ENCODE results near the gene TTLL1.

TTLL1 gene

DNA sequence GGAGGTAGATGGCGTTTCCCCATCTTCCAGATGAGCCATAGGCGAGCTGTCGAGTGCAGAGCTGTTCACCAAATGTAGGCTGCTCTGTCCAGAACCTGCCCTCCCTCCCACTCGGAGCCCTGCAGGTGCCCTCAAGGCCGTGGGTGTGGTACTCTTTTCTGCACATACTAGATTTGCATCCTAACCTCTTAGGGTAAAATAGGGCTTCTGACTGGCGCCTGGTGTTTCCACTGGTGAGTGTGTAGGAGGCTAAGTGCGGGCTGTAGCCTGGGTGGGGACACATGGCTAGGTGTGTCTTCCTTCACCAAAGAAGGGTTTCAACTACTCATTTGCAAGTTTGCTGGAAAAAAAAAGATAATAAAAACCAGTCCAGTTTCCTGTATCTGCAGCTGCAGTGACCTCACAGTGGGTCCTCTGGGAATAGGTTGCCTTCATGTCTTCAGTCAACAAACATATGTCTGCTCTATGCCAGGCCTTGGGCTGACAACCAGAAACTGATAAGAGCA is 29.8 kb upstream of the TTLL1 start:
- no peak for TF ChIP-seq GATA3 (IDR thresholded peaks at IDR 0.05; ENCODE audit: low read depth, low read length)
- no peak for TF ChIP-seq GATA2 (IDR thresholded peaks at IDR 0.05; ENCODE audit: low read depth, low read length)

DNA sequence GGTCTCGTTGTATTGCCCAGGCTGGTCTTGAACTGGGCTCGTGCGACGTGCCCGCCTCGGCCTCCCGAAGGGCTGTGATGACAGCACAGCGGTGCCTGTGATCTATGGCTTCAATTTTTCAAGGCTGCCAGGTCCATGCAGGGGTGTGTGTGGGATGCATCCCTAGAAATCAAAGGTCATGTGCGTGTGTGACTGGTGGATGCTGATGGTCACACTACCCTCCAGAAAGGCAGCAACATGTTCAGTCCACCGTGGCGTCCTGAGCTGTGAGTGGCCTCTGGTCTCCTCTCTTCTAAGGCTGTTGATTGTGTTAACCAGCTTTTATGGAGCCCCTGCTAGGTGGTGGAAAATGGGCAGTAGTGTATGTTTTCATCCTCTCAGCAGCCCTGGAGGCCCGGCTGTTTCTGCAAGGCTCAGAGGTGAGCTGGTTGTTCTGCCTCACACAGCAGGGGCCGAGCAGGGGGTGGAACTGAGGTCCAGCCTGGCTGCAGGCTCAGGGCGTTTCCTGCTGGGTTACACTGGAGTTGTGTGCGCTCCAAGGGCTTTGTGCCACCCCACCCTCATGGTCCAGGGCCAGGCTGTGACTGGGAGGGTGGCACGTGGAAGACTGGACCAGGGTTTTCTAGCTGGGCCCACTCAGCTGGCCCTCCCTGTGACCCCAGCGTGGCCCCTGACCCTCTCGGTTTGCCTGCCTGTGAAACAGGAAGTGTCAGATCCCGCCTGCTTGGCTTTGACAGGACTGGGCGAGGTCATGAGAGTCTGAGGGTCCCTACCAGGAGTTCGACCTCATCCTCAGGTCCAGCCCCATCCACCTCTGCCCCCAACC is 29.0 kb upstream of the TTLL1 start:
- TF ChIP-seq GATA3 (IDR thresholded peaks at IDR 0.05; ENCODE audit: low read depth, low read length) (no peak), GATA2 (IDR thresholded peaks at IDR 0.05; ENCODE audit: low read depth, low read length) (no peak)

DNA sequence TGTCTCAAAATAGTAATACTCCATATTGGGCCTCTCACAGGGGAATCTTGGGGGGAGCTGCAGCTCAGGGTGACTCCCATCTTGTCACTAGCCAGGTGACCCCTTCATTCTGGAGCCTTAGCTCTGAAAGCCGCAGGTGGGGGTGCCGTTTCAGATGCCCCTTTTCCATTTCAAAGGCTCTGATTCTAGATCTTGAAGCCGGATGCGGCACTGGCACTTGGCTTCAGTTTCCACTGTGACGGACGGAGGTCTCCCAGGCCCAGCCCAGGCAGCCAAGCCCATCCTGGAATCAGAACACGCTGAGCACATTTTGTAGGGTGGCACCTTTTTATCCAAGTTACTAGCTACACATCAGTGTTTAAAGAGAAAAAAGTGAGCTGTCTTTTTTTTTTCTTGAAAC is 27.7 kb upstream of the TTLL1 start:
- TF ChIP-seq GATA2 (IDR thresholded peaks at IDR 0.05; ENCODE audit: low read depth, low read length) (no peak), GATA3 (IDR thresholded peaks at IDR 0.05; ENCODE audit: low read depth, low read length) (no peak)

DNA sequence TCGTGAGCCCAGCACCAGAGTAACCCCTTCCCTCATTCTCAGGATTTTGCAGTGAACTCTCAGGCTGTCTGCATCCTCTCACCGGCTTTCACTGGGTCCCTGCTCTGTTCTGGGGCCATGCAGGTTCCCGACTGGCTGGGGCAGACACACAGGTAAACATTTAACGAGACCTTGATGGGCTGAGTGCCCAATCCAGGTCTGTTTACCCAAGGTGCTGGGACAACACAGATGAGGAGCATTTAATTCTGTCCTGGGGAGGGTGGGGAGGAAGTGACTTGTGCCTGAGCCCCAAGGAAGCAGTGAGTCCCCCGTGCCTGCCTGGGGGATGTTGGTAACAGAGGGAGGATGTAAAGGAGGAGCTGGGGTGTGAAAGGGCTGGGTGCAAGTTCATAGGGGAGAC is 25.8 kb upstream of the TTLL1 start:
- TF ChIP-seq GATA2 (IDR thresholded peaks at IDR 0.05; ENCODE audit: low read depth, low read length) (no peak), GATA3 (IDR thresholded peaks at IDR 0.05; ENCODE audit: low read depth, low read length) (no peak)

DNA sequence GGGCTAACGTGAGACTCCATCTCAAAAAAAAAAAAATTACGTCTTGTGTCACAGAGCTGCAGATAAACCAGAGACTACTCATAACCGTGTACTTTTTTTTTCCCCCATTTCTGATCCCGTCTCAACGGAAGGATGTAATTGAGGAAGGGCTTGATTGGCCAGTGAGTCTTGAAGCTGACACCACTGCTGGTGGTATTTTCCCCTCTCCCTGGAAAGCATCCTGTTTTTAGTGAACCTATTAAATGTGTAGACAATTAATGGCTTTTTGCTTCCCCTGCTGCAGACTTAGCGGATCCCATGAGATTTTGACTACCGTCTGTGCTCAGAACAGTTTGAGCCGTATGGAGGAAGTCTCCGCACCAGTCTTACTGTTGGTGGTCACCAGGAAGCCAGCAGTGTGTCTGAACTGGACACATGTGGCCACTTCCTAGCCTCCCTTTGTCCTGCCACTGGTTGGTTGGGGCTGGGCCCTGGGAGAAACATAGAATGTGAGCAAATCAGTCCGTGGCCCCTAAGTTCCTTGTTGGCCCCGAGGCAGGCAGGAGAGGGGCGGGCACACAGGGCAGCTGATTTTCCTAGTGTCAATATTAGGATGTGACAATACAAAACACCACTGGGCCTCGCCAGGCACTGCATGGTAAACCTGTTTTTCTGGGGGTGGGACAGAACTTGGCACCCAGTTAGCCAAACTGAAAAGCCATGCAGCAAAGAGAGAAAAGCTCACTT is 24.5 kb upstream of the TTLL1 start:
- TF ChIP-seq GATA3 (IDR thresholded peaks at IDR 0.05; ENCODE audit: low read depth, low read length) (no peak), GATA2 (IDR thresholded peaks at IDR 0.05; ENCODE audit: low read depth, low read length) (no peak)

DNA sequence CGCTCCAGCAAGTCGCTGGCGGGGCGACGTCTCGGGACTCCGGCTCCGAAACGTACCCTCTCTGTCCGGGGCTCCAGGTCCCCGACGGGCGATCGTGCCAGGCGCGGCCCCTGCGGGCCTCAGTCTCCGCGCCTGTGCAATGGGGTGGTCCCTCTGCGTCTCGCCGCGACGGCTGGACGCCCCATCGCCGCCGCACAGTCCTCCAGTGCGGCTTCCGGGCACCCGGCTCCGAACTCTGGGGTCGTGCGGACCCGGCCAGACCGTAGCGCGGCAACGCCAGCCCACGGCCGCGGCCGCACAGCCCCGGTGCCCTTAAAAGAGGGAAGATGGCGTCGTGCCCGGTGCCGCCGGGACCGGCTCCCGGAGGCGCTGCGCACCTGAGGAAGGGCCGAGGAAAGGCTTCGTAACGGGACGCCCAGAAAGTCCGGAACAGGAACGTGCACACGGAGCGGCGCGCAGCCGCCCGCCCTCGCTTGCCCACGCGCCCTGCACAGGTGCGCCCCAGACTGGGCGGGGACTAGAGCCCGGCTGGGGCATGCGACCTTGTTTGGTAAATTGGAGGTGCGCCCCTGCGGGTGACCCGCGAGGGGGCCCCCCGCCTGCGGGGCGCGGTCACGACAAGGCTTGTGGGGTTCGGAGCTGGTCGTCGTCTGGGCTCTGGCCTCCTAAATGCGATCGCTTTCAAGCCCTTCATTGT is 21.9 kb upstream of the TTLL1 start:
- TF ChIP-seq GATA3 (IDR thresholded peaks at IDR 0.05; ENCODE audit: low read depth, low read length) (no peak), GATA2 (IDR thresholded peaks at IDR 0.05; ENCODE audit: low read depth, low read length) (no peak)

DNA sequence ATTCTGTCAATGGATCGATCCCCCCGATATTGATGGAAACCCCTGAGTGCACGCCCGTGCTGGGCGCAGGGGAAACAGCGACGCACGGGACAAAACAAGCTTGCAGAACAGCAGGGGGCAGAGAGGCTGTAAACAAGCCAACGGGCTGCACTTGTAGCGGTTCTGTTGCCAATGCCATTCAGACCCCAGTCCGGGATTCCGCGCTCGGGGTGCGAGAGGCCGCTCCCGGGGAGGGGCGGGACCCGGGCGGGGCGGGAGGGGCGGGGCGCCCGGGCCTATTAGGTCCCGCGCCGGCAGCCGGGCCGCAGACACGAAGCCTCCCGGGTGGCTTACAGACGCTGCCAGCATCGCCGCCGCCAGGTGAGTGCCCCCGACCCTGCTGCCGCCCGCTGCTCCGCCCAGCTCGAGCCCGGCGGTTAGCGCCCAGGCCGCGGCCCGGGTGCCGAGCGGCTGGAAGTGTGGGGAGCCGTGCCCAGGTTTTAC is 21.3 kb upstream of the TTLL1 start, which contains the start of gene BIK:
TSS of gene BIK (plus strand) at position 307 of the 483 bp plus-strand sequence. CDS start 13,273 bp downstream, outside the sequence.
- TF ChIP-seq GATA2 (IDR thresholded peaks at IDR 0.05; ENCODE audit: low read depth, low read length) (no peak), GATA3 (IDR thresholded peaks at IDR 0.05; ENCODE audit: low read depth, low read length) (no peak)

DNA sequence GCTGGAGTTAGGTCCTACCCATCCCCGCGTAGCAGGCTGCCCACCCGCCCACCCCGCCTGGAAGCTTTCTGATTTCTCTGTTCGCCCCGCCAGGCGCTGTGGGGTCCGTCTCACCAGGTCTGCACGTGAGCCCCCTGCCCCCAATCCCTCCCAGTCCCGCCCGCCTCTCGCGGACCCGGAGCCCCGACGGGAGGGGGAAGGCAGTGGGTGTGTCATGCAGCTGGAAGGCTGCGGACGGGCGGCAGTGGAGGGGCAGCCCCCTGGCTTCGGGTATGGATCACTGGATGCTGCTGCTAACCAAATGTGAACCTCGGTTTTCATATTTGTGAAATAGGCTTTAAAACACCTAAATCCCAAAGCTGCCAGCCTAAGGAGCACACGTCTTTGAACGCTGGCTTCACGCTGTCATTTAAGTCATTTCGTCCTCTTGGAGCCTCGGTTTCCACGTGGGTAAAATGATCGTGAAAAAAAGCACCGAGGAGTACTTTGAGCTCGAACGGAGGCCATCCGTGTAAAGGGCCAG is 20.8 kb upstream of the TTLL1 start:
- TF ChIP-seq GATA3 (IDR thresholded peaks at IDR 0.05; ENCODE audit: low read depth, low read length), result no peak
- no peak for TF ChIP-seq GATA2 (IDR thresholded peaks at IDR 0.05; ENCODE audit: low read depth, low read length)

DNA sequence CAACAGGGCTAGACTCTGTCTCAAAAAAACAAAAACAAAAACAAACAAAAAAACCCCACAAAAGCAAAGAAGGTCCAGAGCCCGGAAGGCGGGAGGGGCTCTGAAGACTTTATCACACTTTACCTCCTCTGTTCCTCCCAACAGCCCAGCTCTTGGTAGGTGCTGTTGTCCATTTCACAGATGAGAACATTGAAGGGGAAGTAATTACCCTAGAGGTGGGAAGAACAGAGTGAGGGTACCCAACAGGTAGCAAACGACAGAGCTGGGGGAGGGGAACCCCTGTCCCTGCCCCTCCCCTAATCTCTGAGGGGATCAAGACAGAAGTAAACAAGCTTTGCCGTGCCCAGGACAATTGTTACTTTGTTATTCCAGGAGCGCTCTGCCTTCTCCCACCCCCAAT is 20.3 kb upstream of the TTLL1 start:
- TF ChIP-seq GATA2 (IDR thresholded peaks at IDR 0.05; ENCODE audit: low read depth, low read length) (no peak), GATA3 (IDR thresholded peaks at IDR 0.05; ENCODE audit: low read depth, low read length) (no peak)

DNA sequence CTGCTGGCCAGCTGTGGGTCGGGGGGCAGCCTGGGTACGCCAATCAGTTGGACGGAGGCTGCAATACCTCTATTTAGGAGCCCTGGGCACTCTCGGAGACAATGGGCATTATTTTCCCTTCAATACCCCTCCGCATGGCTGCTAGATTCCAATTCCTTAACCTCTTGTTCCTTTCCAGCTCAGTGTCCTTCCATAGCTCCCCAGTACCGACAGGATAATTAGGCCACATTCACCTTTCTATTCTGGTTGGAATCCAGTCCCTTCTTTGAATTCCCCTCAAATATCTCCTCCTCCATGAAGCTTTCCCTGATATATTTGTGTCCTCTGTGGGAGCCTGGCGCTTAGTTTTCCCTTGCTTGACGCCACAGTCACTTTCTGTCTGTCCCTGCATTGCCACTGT is 17.1 kb upstream of the TTLL1 start:
- TF ChIP-seq GATA2 (IDR thresholded peaks at IDR 0.05; ENCODE audit: low read depth, low read length), result no peak
- TF ChIP-seq GATA3 (IDR thresholded peaks at IDR 0.05; ENCODE audit: low read depth, low read length), result no peak

DNA sequence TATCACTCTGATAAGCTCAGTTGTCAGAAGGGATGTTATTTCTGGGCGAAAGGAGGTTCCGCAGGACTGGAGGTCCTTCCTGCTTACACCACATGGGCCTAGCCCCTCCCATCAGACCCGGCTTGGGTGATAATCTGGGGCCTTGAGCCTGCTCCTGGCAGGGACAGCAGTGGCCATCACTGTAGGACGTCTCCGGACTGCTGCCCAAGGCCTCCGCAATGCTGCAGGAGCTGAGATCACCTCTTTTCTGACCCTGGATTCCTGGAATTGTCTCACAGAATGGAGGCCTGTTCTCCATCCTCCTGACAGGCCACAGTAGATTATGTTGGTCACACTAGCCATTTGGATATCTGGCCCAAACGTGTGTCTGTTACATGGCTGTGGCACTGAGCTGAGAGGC is 12.1 kb upstream of the TTLL1 start:
- no peak for TF ChIP-seq GATA2 (IDR thresholded peaks at IDR 0.05; ENCODE audit: low read depth, low read length)
- TF ChIP-seq GATA3 (IDR thresholded peaks at IDR 0.05; ENCODE audit: low read depth, low read length), result no peak

DNA sequence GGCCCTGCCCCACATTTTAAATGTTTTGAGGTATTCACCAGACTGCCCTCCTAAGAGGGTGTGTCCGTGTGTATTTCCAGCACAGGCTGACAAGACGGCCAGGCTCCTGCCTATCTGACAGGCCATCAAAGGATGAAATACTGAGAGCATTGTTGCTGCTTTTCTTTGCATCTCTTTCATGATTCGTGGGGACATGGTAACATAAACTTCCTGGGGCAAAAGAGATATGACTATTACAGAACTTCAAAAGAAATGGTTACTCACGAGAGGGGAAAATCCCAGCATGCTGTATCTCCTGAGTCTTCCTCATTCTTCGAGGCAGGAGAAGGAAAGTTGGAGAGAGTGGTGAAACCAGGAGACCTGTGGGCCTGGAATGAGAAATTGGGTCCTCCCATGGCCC is 11.0 kb upstream of the TTLL1 start:
- TF ChIP-seq GATA3 (IDR thresholded peaks at IDR 0.05; ENCODE audit: low read depth, low read length) (no peak), GATA2 (IDR thresholded peaks at IDR 0.05; ENCODE audit: low read depth, low read length) (no peak)

DNA sequence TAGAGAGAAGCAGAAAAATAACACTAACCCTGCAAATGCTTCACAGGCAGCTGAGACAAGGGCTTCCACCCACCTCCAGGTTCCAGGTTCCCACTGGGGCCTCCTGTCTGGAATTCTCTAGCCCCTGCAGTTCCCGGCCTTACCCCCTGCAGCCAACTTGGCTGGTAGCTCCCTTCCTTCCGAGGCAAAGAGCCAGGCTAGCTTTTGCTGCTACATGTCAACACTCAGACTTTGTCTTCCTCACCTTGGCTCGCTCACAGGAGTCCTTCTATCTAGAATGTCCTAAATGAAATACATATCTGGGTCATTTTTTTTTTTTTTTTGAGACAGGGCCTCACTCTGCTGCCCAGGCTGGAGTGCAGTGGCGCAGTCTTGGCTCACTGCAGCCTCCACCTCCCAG is 9.9 kb upstream of the TTLL1 start:
- no peak for TF ChIP-seq GATA2 (IDR thresholded peaks at IDR 0.05; ENCODE audit: low read depth, low read length)

DNA sequence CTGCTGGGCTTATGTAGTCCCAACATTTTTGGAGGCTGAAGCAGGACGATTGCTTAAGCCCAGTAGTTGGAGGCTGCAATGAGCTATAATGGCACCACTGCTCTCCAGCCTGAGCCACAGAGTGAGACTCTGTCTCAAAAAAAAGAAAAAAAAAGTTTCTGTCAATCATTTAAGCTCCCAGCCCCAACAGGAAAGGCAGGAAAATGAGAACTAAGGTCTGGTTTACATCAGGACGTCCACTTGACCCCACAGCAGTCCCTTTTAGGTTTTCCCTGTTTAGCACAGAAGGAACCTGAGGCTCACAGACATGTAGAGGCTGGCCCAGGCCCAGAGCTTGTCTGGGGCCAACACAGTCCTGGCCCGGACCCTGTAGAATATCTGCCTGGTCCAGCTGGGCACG is 9.2 kb upstream of the TTLL1 start:
- TF ChIP-seq GATA3 (IDR thresholded peaks at IDR 0.05; ENCODE audit: low read depth, low read length) (no peak), GATA2 (IDR thresholded peaks at IDR 0.05; ENCODE audit: low read depth, low read length) (no peak)
